Pancreas (tissue), 10 donors: Measurements from ENCODE around the gene RBM15. TPM values are rescaled to one million over a fixed set of nuclear protein-coding genes. Genes with fewer than 3 reads are reported as not detected.

Experiments used
- ATAC-seq, 4 donors: fragments of 200-7000 bp; cut with Tn5 transposase; one replicate each; pipeline versions ENCODE4 v1.8.0 to v1.9.1; 2020; ENCODE audit warnings: mild to moderate bottlenecking in 4 of 4, moderate library complexity in 4 of 4
- DNase-seq, 6 donors: peaks; one replicate each; pipeline ENCODE4 v3.0.0-alpha.2; 2020
- FAIRE-seq: peaks from 2 replicates; lab custom pipeline; 2012; peaks lifted over from hg19 to GRCh38; lab: Jason Lieb, UNC
- H3K27ac ChIP-seq, 4 donors: fragments of 200-600 bp; sonication (generic); 1 replicate in 3 of 4; 2 replicates in 1 of 4; pipeline versions ENCODE4 v1.5.0 to v1.8.0; 2020
- H3K27me3 ChIP-seq, 4 donors: fragments of 200-600 bp; one replicate each; pipeline ENCODE4 v1.8.0; 2021
- H3K36me3 ChIP-seq, 3 donors: fragments of 200-600 bp; sonication (generic) in 1 of 3; one replicate each; pipeline versions ENCODE4 v1.5.0 to v1.8.0; 2020 to 2021
- H3K4me1 ChIP-seq, 3 donors: fragments of 200-600 bp; one replicate each; pipeline ENCODE4 v1.8.0; 2021
- H3K4me3 ChIP-seq, 4 donors: fragments of 200-600 bp; sonication (generic) in 2 of 4; one replicate each; pipeline versions ENCODE4 v1.5.0 to v1.8.0; 2020 to 2021
- H3K9me3 ChIP-seq, 4 donors: fragments of 200-600 bp; one replicate each; pipeline ENCODE4 v1.8.0; 2021
- WGBS, 2 donors: extraction: QIAGEN DNeasy Blood & Tissue Kit; methylation state at CpG; one replicate each; pipeline ENCODE4 v1.1.7; 2013; 5-methylcytosine and 5-hydroxymethylcytosine counted together
- intact Hi-C, 3 donors: fragments of 100-400 bp; cut with DNase I; formaldehyde crosslinking; loops; one replicate each; pipeline versions ENCODE4 v1.11.1 to v1.14.2; 2022
- polyA plus RNA-seq, 2 donors: library from polyadenylated mRNA; stranded (reverse); fragments of 200-250 nt; gene quantifications; one replicate each; pipeline ENCODE4 v1.2.3, GENCODE V29; 2013
- total RNA-seq, 6 donors: library from RNA; stranded (reverse); fragmentation: NEBNext Ultra II Directional in 4 of 6; extraction: Animal tissue kit (Norgen Biotek cat#: 25700) in 4 of 6; gene quantifications; one replicate each; pipeline versions ENCODE4 v1.2.1 to v1.2.4, GENCODE V29; 2021 to 2023
- TF ChIP-seq, protein P1 (sequence below), 4 donors: fragments of 200-600 bp; sonication (generic) in 3 of 4; IDR thresholded peaks; one replicate each; pipeline versions ENCODE4 v1.5.0 to v1.8.0; 2021; ENCODE audit warnings: antibody characterized with exemption in 4 of 4
- donor health status: healthy with polysubstance abuse.
- donor health status: DM: no; HTN: no; CAD: no; lungs with moderate emphysema.
- donor health status: DM: no; HTN: no; CAD: no.
- donor health status: control.
- donor health status: control.
- donor health status: Bipolar disorder and iron deficiency.
- donor health status: DM: yes; HTN: yes; CAD: no.
- donor health status: DM: no; HTN: no; CAD: no.
- donor health status: DM: no; HTN: no; CAD: no.
- donor health status: DM: yes; HTN: yes; CAD: no.

The RBM15 gene
- total and polyA plus RNA-seq, 8 donors: 1.6 to 14.2 (median 7.7) TPM

DNA sequence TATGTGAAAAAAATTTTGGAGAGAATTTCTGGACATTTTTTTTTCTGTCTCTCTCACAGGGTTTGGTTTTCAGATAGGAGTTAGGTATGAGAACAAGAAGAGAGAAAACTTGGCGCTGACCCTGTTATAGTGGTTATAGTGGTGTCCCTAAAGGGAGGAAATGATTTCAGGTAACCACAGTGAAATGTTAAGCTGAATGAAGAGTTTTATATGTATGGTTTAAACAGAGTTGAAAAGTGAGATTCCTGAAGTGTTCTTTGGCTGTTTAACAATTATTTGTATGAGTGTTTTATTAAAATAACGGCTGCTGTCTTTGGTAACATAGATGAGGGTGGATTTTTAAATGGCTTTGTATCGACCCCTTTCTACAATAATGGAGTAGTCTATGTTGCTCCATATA lies 6.3 kb downstream of the RBM15 start:
- Histone ChIP-seq H3K27me3 (no peaks in the 10 kb centered on the region), H3K4me3 (no peak overlapping the region), H3K4me1 (peaks cover 6 to 83% (median 53%) of the 10 kb centered on the region in 3 donors), H3K9me3 (no peaks in the 10 kb centered on the region), H3K36me3 (peaks cover 0 to 3% (median 0%) of the 10 kb centered on the region in 3 donors), H3K27ac (no peak overlapping the region)
- ATAC-seq (no peak), DNase-seq (no peak), FAIRE-seq (no peak)
- TF ChIP-seq, protein P1, sequence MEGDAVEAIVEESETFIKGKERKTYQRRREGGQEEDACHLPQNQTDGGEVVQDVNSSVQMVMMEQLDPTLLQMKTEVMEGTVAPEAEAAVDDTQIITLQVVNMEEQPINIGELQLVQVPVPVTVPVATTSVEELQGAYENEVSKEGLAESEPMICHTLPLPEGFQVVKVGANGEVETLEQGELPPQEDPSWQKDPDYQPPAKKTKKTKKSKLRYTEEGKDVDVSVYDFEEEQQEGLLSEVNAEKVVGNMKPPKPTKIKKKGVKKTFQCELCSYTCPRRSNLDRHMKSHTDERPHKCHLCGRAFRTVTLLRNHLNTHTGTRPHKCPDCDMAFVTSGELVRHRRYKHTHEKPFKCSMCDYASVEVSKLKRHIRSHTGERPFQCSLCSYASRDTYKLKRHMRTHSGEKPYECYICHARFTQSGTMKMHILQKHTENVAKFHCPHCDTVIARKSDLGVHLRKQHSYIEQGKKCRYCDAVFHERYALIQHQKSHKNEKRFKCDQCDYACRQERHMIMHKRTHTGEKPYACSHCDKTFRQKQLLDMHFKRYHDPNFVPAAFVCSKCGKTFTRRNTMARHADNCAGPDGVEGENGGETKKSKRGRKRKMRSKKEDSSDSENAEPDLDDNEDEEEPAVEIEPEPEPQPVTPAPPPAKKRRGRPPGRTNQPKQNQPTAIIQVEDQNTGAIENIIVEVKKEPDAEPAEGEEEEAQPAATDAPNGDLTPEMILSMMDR (IDR thresholded peaks at IDR 0.05): no peak
- 85 to 90% methylated on average over 3 of the region's 3 CpGs for WGBS, 2 donors
- intact Hi-C loops: no loop called here

DNA sequence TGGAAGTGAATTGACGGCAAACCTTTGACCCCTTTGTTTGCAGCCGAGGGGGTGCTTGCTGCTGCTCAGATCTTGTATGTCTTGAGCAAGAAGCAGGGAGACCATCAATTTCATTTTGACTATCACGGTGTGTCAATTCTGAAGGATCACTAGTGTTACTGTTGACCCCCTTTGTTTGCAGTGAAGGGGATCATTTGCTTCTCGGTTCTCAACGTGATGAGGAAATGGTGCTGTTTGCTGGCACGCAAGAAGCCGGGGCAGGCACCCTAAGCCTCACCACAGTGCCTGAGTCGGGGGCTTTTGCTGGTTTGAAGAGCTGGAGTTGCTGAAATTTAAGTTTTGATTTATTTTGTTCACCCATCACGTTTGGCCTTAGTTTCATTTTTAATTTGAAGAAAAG lies 7.5 kb downstream of the RBM15 start:
- intact Hi-C loops: no loop called here
- H3K4me1 ChIP-seq: peaks cover 3 to 82% (median 44%) of the 10 kb centered on the region in 3 donors
- FAIRE-seq: no peak

DNA sequence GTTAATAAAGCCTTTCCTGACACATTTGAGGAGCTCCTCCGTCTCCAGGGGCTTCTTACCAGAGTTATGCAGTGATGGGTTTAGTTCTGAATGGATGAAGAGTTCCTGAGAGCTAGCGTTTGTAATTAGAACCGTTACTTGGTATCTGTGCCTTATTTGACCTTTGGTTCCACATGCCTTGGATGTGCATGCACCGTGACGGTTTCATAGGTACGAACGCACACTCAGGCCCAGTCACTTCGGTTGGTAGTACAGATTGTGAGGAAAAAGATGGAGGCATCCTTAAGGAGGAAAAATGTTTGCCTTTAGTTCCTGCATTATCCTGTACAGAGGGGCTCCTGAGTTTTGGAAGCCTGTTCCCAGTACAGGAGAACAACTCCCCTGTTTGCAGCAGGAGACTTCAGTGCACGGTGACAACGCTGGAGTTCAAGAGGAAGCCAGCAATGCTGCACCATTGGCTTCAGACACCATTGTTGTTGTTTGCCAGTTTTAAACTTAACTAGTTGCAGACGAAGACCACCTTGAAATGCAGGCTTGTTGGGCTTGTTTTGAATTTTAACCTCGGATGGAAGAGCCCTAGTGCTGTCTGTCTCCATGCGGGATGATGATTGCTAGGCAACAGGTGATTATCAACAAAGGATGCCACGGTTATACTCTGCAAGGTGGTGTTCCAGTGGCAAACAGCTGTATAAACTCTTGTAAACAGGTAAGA lies 8.2 kb downstream of the RBM15 start:
- intact Hi-C loops: no loop called here
- TF ChIP-seq, protein P1 (IDR thresholded peaks at IDR 0.05): no peak
- Histone ChIP-seq H3K4me1 (peaks cover 3 to 78% (median 39%) of the 10 kb centered on the region in 3 donors), H3K27me3 (no peaks in the 10 kb centered on the region), H3K27ac (no peak overlapping the region), H3K36me3 (peaks cover 0 to 3% (median 0%) of the 10 kb centered on the region in 3 donors), H3K4me3 (no peak overlapping the region), H3K9me3 (no peaks in the 10 kb centered on the region)
- no peak for DNase-seq
- ATAC-seq: no peak
- WGBS, 2 donors: 75 to 77% methylated on average over 14 of the region's 14 CpGs
- FAIRE-seq: no peak

More for the DNA sequence above, 7.5 kb downstream of the RBM15 start:
- Histone ChIP-seq H3K9me3 (no peaks in the 10 kb centered on the region), H3K27ac (no peak overlapping the region), H3K27me3 (no peaks in the 10 kb centered on the region), H3K4me3 (no peak overlapping the region), H3K36me3 (peaks cover 0 to 3% (median 0%) of the 10 kb centered on the region in 3 donors)
- TF ChIP-seq, protein P1 (IDR thresholded peaks at IDR 0.05): no peak
- WGBS, 2 donors: 71 to 72% methylated on average over 9 of the region's 9 CpGs
- no peak for DNase-seq
- ATAC-seq: no peak

DNA sequence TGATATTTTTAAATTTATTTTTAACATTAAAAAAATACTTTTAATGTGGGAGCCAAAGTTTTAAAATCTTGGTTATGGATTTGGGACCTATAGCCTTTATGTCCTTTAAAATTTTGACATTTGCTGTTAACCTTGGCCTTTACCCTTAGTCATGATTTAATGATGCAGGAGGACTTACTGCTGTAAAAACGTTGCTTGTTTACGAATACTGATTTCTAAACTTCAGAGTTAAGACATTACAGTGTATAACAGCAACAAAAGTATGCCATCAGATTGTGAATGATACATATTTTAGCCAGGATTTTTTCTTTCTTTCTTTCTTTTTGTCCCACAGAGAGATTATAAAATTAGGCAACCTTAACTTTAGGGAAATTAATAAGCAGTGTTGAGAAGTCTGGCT lies 8.9 kb downstream of the RBM15 start:
- Histone ChIP-seq H3K36me3 (peaks cover 0 to 3% (median 0%) of the 10 kb centered on the region in 3 donors), H3K27ac (no peak overlapping the region), H3K4me3 (no peak overlapping the region), H3K4me1 (peaks cover 3 to 71% (median 32%) of the 10 kb centered on the region in 3 donors), H3K27me3 (no peaks in the 10 kb centered on the region), H3K9me3 (no peaks in the 10 kb centered on the region)
- DNase-seq: no peak
- intact Hi-C loops: no loop called here
- TF ChIP-seq, protein P1 (IDR thresholded peaks at IDR 0.05): no peak
- no peak for FAIRE-seq
- no peak for ATAC-seq
- 33 to 35% methylated on average over 2 of the region's 2 CpGs for WGBS, 2 donors

DNA sequence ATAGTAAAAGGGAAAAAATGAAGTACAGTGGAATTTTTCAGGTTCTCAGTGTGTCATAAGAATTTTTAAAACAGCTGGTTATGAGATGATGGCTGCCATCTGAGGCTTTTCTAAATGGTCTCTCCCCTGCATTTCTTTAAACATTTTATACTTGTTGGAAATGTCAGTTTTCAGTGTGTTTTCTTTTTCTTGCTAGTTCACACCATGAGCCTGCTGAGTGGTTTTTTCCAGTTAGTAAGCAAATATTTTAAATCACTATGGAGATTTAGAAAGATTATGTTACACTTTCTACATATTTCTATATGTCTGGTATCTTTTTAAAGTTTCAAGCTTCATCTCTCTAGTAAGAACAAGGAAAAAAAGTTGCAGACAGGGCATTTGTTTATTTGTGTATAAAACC lies 9.6 kb downstream of the RBM15 start:
- Histone ChIP-seq H3K36me3 (no peaks in the 10 kb centered on the region), H3K4me3 (no peak overlapping the region), H3K27ac (no peak overlapping the region), H3K9me3 (no peaks in the 10 kb centered on the region), H3K4me1 (peaks cover 3 to 65% (median 25%) of the 10 kb centered on the region in 3 donors), H3K27me3 (no peaks in the 10 kb centered on the region)
- TF ChIP-seq, protein P1 (IDR thresholded peaks at IDR 0.05): no peak
- FAIRE-seq: no peak
- ATAC-seq: no peak
- DNase-seq: no peak
- intact Hi-C loops: no loop called here
